ENCODE results near the gene PLS3. TPM values are rescaled to one million over a fixed set of nuclear protein-coding genes. Genes with fewer than 3 reads are reported as not detected.

PLS3 gene
- total and polyA plus RNA-seq, 2 experiments from 2014 or later = 114 to 218 TPM

GRCh38 chrX:115579786-115580294, 18.9 kb downstream of the PLS3 start:
- Histone ChIP-seq H3K36me3 (peaks cover 3% of the 10 kb centered on the region), H3K4me1 (ENCODE audit: low read depth) (peaks cover 32% of the 10 kb centered on the region), H3K27ac (no peak overlapping the region), H3K9me3 (ENCODE audit: low read depth) (no peaks in the 10 kb centered on the region), H3K4me3 (no peak overlapping the region), H3K27me3 (no peaks in the 10 kb centered on the region)
- no peak for DNase-seq (ENCODE audit: low read depth in 1 of 2, low spot score in 1 of 2)
- TF ChIP-seq CTCF (IDR thresholded peaks at IDR 0.05; ENCODE audit: low read depth, low read length) = no peak

GRCh38 chrX:115581759-115582615, 21.0 kb downstream of the PLS3 start:
- peaks cover 35% of the 10 kb centered on the region for H3K4me1 ChIP-seq (ENCODE audit: low read depth)
- H3K9me3 ChIP-seq (ENCODE audit: low read depth) = no peaks in the 10 kb centered on the region
- peaks cover 3% of the 10 kb centered on the region for H3K36me3 ChIP-seq
- H3K27me3 ChIP-seq = no peaks in the 10 kb centered on the region
- DNase-seq (ENCODE audit: low read depth in 1 of 2, low spot score in 1 of 2) = no peak
- peak overlapping the region; percentile 46 for H3K27ac ChIP-seq
- H3K4me3 ChIP-seq = no peak overlapping the region
- TF ChIP-seq CTCF (IDR thresholded peaks at IDR 0.05; ENCODE audit: low read depth, low read length) = no peak

- H3K4me3 ChIP-seq = no peak overlapping the region
- H3K4me1 ChIP-seq (ENCODE audit: low read depth) = peaks cover 35% of the 10 kb centered on the region
- no peaks in the 10 kb centered on the region for H3K27me3 ChIP-seq
- peak in 1 of 2 donors; percentile 36 for DNase-seq (ENCODE audit: low read depth in 1 of 2, low spot score in 1 of 2)
- TF ChIP-seq CTCF (IDR thresholded peaks at IDR 0.05; ENCODE audit: low read depth, low read length) = no peak
- H3K27ac ChIP-seq = peak overlapping the region; percentile 46
- H3K9me3 ChIP-seq (ENCODE audit: low read depth) = no peaks in the 10 kb centered on the region
- H3K36me3 ChIP-seq = peaks cover 3% of the 10 kb centered on the region
Measured at GRCh38 chrX:115582616-115583495, 21.9 kb downstream of the PLS3 start.

GRCh38 chrX:115583496-115584004, 22.6 kb downstream of the PLS3 start:
- no peaks in the 10 kb centered on the region for H3K9me3 ChIP-seq (ENCODE audit: low read depth)
- H3K4me3 ChIP-seq = no peak overlapping the region

More at GRCh38 chrX:115583496-115584004, 22.6 kb downstream of the PLS3 start:
- Histone ChIP-seq H3K27me3 (no peaks in the 10 kb centered on the region), H3K4me1 (ENCODE audit: low read depth) (peaks cover 35% of the 10 kb centered on the region), H3K36me3 (peaks cover 3% of the 10 kb centered on the region), H3K27ac (peak overlapping the region; percentile 46)
- no peak for TF ChIP-seq CTCF (IDR thresholded peaks at IDR 0.05; ENCODE audit: low read depth, low read length)
- DNase-seq (ENCODE audit: low read depth in 1 of 2, low spot score in 1 of 2) = peak in 1 of 2 donors; percentile 16

Measured in cardiac muscle cell (in vitro differentiated cells and primary cell).